H1 (cell line): ENCODE data around the gene ANO9. TPM values are rescaled to one million over a fixed set of nuclear protein-coding genes. Genes with fewer than 3 reads are reported as not detected.

Experiments used
- CTCF ChIA-PET: fragments of 300-600 bp; sonication (Branson Sonifier 250); formaldehyde crosslinking; loops from one replicate; lab custom pipeline; 2021; ENCODE audit not compliant: partially characterized antibody; lab: Charles Lee
- POLR2A ChIA-PET: fragments of 300-600 bp; sonication (Branson Sonifier 250); formaldehyde crosslinking; loops from one replicate; lab custom pipeline; 2021; ENCODE audit warnings: inconsistent platforms; ENCODE audit not compliant: partially characterized antibody; lab: Charles Lee
- DNase-seq, 2 experiments: peaks; one replicate each; pipeline versions ENCODE4 v3.0.0 to v3.0.0-alpha.2; 2010 to 2022; ENCODE audit warnings: low spot score in 2 of 2, low read depth in 1 of 2, mixed read lengths in 1 of 2
- FAIRE-seq: peaks from 2 replicates; lab custom pipeline; 2011; peaks lifted over from hg19 to GRCh38; lab: Jason Lieb, UNC
- H2AFZ ChIP-seq: 2 replicates; pipeline ENCODE4 v1.8.1; 2012; ENCODE audit warnings: low read length, inconsistent platforms
- H2AK5ac ChIP-seq: 2 replicates; pipeline ENCODE4 v1.6.1; 2013; ENCODE audit warnings: low read depth, low read length
- H2BK120ac ChIP-seq: replicated peaks from 2 replicates; pipeline ENCODE3; 2013; ENCODE audit warnings: low read depth, low read length, inconsistent platforms
- H2BK12ac ChIP-seq: 2 replicates; pipeline ENCODE4 v1.6.1; 2013; ENCODE audit warnings: low read depth, low read length
- H2BK15ac ChIP-seq: 2 replicates; pipeline ENCODE4 v1.6.1; 2013; ENCODE audit warnings: low read length
- H2BK20ac ChIP-seq: 2 replicates; pipeline ENCODE4 v1.6.1; 2013; ENCODE audit warnings: low read length
- H2BK5ac ChIP-seq: 2 replicates; pipeline ENCODE4 v1.6.1; 2013; ENCODE audit warnings: low read depth, low read length
- H3K14ac ChIP-seq: 2 replicates; pipeline ENCODE4 v1.6.1; 2013; ENCODE audit warnings: inconsistent platforms; ENCODE audit not compliant: insufficient read length
- H3K18ac ChIP-seq: 2 replicates; pipeline ENCODE4 v1.6.1; 2013; ENCODE audit warnings: low read length; ENCODE audit errors: extremely low read depth
- H3K23ac ChIP-seq: 2 replicates; pipeline ENCODE4 v1.6.1; 2013; ENCODE audit warnings: inconsistent platforms; ENCODE audit not compliant: insufficient read length
- H3K23me2 ChIP-seq: 2 replicates; pipeline ENCODE4 v1.6.1; 2013; ENCODE audit warnings: low read depth, low read length
- H3K27ac ChIP-seq: 2 replicates; pipeline ENCODE4 v1.6.1; 2011; ENCODE audit warnings: low read depth, low read length, inconsistent platforms
- H3K27me3 ChIP-seq, 4 experiments: replicated peaks in 1 of 4; 1 replicate in 1 of 4; 2 replicates in 3 of 4; pipeline versions ENCODE4 v1.6.1 to v1.8.1; 2011 to 2013; ENCODE audit warnings: low read length in 3 of 4, mild to moderate bottlenecking in 3 of 4, inconsistent platforms in 2 of 4, mixed read lengths in 2 of 4, moderate library complexity in 1 of 4; ENCODE audit not compliant: control insufficient read depth in 3 of 4, insufficient read depth in 3 of 4; ENCODE audit errors: extremely low read depth in 1 of 4
- H3K36me3 ChIP-seq, 4 experiments: 2 replicates each; pipeline versions ENCODE4 v1.6.1 to v1.8.1; 2011 to 2013; ENCODE audit warnings: mild to moderate bottlenecking in 4 of 4, low read length in 3 of 4, moderate library complexity in 2 of 4, control low read depth in 1 of 4, inconsistent platforms in 1 of 4; ENCODE audit not compliant: insufficient read depth in 4 of 4, control insufficient read depth in 2 of 4
- H3K4ac ChIP-seq: replicated peaks from 2 replicates; pipeline ENCODE3; 2013; ENCODE audit warnings: low read length, low read depth, mixed read lengths, inconsistent platforms; ENCODE audit not compliant: insufficient read length
- H3K4me1 ChIP-seq, 4 experiments: replicated peaks in 1 of 4; 1 replicate in 1 of 4; 2 replicates in 3 of 4; pipeline versions ENCODE4 v1.6.1 to v1.8.1; 2011 to 2013; ENCODE audit warnings: low read length in 3 of 4, inconsistent platforms in 2 of 4, mixed read lengths in 1 of 4; ENCODE audit not compliant: insufficient read depth in 4 of 4, control insufficient read depth in 3 of 4
- H3K4me2 ChIP-seq, 2 experiments: 2 replicates each; pipeline versions ENCODE4 v1.6.1 to v1.8.1; 2011 to 2013; ENCODE audit warnings: low read depth in 2 of 2, low read length in 2 of 2, control low read depth in 1 of 2, inconsistent platforms in 1 of 2, mild to moderate bottlenecking in 1 of 2; ENCODE audit not compliant: insufficient read depth in 1 of 2
- H3K4me3 ChIP-seq, 4 experiments: fragments of 200-600, 300-600 bp in 1 of 4; sonication (generic), shearing (Covaris generic), sonication (Bioruptor Twin) in 1 of 4; 2 replicates each; pipeline versions ENCODE4 v1.5.1 to v1.8.1; 2011 to 2016; ENCODE audit warnings: low read length in 4 of 4, low read depth in 3 of 4, control low read depth in 2 of 4, inconsistent platforms in 2 of 4, mild to moderate bottlenecking in 2 of 4, mixed read lengths in 1 of 4, moderate library complexity in 1 of 4; ENCODE audit not compliant: insufficient read depth in 2 of 4; ENCODE audit errors: extremely low read depth in 1 of 4
- H3K56ac ChIP-seq: replicated peaks from 2 replicates; pipeline ENCODE3; 2013; ENCODE audit warnings: low read depth, mild to moderate bottlenecking, mixed read lengths, low read length, inconsistent platforms; ENCODE audit not compliant: insufficient read length
- H3K79me1 ChIP-seq: 2 replicates; pipeline ENCODE4 v1.6.1; 2013; ENCODE audit warnings: low read depth, low read length, control low read depth
- H3K79me2 ChIP-seq, 2 experiments: 2 replicates each; pipeline versions ENCODE4 v1.6.1 to v1.8.1; 2012 to 2013; ENCODE audit warnings: low read length in 2 of 2, mild to moderate bottlenecking in 2 of 2, inconsistent platforms in 1 of 2; ENCODE audit not compliant: insufficient read depth in 2 of 2, control insufficient read depth in 1 of 2
- H3K9ac ChIP-seq, 4 experiments: replicated peaks in 1 of 4; 1 replicate in 1 of 4; 2 replicates in 3 of 4; pipeline versions ENCODE4 v1.6.1 to v1.8.1; 2011 to 2013; ENCODE audit warnings: low read depth in 3 of 4, low read length in 3 of 4, control low read depth in 2 of 4, mild to moderate bottlenecking in 2 of 4, moderate library complexity in 2 of 4, inconsistent platforms in 1 of 4; ENCODE audit errors: extremely low read depth in 1 of 4
- H3K9me3 ChIP-seq, 2 experiments: 2 replicates each; pipeline versions ENCODE4 v1.6.1 to v1.8.1; 2012 to 2013; ENCODE audit warnings: mild to moderate bottlenecking in 2 of 2, moderate library complexity in 2 of 2, control low read depth in 1 of 2, inconsistent platforms in 1 of 2, low read depth in 1 of 2, low read length in 1 of 2, mixed read lengths in 1 of 2; ENCODE audit not compliant: insufficient read depth in 2 of 2
- H4K20me1 ChIP-seq, 2 experiments: replicated peaks in 1 of 2; 2 replicates each; pipeline versions ENCODE3 to v1.8.1; 2011 to 2013; ENCODE audit warnings: inconsistent platforms in 2 of 2, low read length in 2 of 2, mild to moderate bottlenecking in 1 of 2; ENCODE audit not compliant: insufficient read depth in 2 of 2, control insufficient read depth in 1 of 2
- H4K5ac ChIP-seq: 2 replicates; pipeline ENCODE4 v1.6.1; 2013; ENCODE audit warnings: low read length, low read depth, mixed read lengths, inconsistent platforms; ENCODE audit not compliant: insufficient read length
- H4K8ac ChIP-seq: 2 replicates; pipeline ENCODE4 v1.8.0; 2013; ENCODE audit warnings: mild to moderate bottlenecking, moderate library complexity, low read length, inconsistent platforms; ENCODE audit not compliant: insufficient read depth; ENCODE audit errors: extremely low read depth
- H4K91ac ChIP-seq: replicated peaks from 2 replicates; pipeline ENCODE3; 2013; ENCODE audit warnings: low read length, mixed read lengths, inconsistent platforms; ENCODE audit not compliant: insufficient read length
- BACH1 ChIP-seq: IDR thresholded peaks from 2 replicates; pipeline ENCODE4 v1.6.1; 2012; ENCODE audit warnings: low read length, improper control_type of control experiment
- CEBPB ChIP-seq: IDR thresholded peaks from 2 replicates; pipeline ENCODE4 v1.6.1; 2012; ENCODE audit warnings: low read depth, low read length
- CREB1 ChIP-seq: IDR thresholded peaks from 2 replicates; pipeline ENCODE4 v1.6.1; 2012; ENCODE audit warnings: inconsistent platforms
- E2F6 ChIP-seq: IDR thresholded peaks from 2 replicates; pipeline ENCODE4 v1.6.1; 2012; ENCODE audit warnings: inconsistent platforms
- GABPA ChIP-seq: IDR thresholded peaks from 2 replicates; pipeline ENCODE4 v1.6.1; 2011; ENCODE audit warnings: mild to moderate bottlenecking, low read length, moderate library complexity, borderline replicate concordance; ENCODE audit not compliant: insufficient read depth
- WGBS, 2 experiments: shearing (Covaris generic) in 1 of 2; methylation state at CpG; one replicate each; pipeline versions ENCODE4 v1.1.6 to v1.1.7; 2013 to 2015; ENCODE audit warnings: low lambda C conversion rate in 2 of 2, mixed read lengths in 2 of 2, inconsistent platforms in 1 of 2, low coverage in 1 of 2, missing lambda C conversion rate in 1 of 2; ENCODE audit not compliant: insufficient replicate concordance in 2 of 2, insufficient coverage in 1 of 2, insufficient read length in 1 of 2; ENCODE audit errors: extremely low coverage in 1 of 2, missing lambda C conversion rate in 1 of 2; 5-methylcytosine and 5-hydroxymethylcytosine counted together
- polyA plus RNA-seq, 7 experiments: library from polyadenylated mRNA; depleted of rRNA in 3 of 7; stranded (reverse) in 5 of 7; unstranded in 2 of 7; fragments of >200 nt in 5 of 7; fragments of 200-250 nt in 2 of 7; gene quantifications; 1 replicate in 5 of 7; 2 replicates in 1 of 7; 4 replicates in 1 of 7; pipeline versions ENCODE4 v1.2.1 to v1.2.3, GENCODE V29; 2011 to 2013; ENCODE audit warnings: missing spikeins in 2 of 7, mixed read lengths in 2 of 7
- total RNA-seq: library from RNA; stranded (reverse); fragmentation: NEBNext Ultra II Directional; extraction: Animal tissue kit (Norgen Biotek cat#: 25700); gene quantifications from 2 replicates; pipeline ENCODE4 v1.2.1, GENCODE V29; 2021

The ANO9 gene
- total and polyA plus RNA-seq, 2 of the 8 experiments (the other 6 are each of a cell fraction or from before 2014, with no cell fraction given): 20.0 to 20.7 TPM

GRCh38 chr11:418343-419247 is 23.2 kb downstream of the ANO9 start:
- no peak overlapping the region; the same call in 1 of the 2 replicates for H2AK5ac ChIP-seq
- peaks cover 0 to 13% (median 4%) of the 10 kb centered on the region in 4 experiments; a peak in 5 of 7 replicates for H3K27me3 ChIP-seq
- H2BK20ac ChIP-seq: no peak overlapping the region
- no peak overlapping the region for H3K4me3 ChIP-seq
- H3K27ac ChIP-seq: no peak overlapping the region
- FAIRE-seq (no peak), DNase-seq (peak in 1 of 2 experiments; percentile 41)
- H3K4me1 ChIP-seq: peaks cover 0 to 26% (median 16%) of the 10 kb centered on the region in 4 experiments; a peak in 6 of 7 replicates
- H4K5ac ChIP-seq: no peak overlapping the region
- H3K23me2 ChIP-seq: peaks cover 9% of the 10 kb centered on the region; the same call in 1 of the 2 replicates
- H2BK12ac ChIP-seq: peak overlapping the region; percentile 5; the same call in 1 of the 2 replicates
- peaks cover 5% of the 10 kb centered on the region for H3K79me1 ChIP-seq
- 91% methylated on average over 29 of the region's 30 CpGs; no CpG with 5 or more reads in 1 of the 2 experiments for WGBS, 2 experiments
- no peak overlapping the region for H3K14ac ChIP-seq
- no peak overlapping the region; the same call in 1 of the 2 replicates for H3K18ac ChIP-seq
- TF ChIP-seq BACH1 (no peak), CEBPB (no peak), GABPA (no peak), CREB1 (no peak), E2F6 (no peak)
- no peak overlapping the region for H3K23ac ChIP-seq
- H3K56ac ChIP-seq: no peak overlapping the region
- ChIA-PET CTCF (interaction anchor here (1.2 kb wide), 1 partner anchor 30 kb away, joined by 4 read pairs; no protein-coding TSS in a partner anchor), POLR2A (interaction anchor here (1.1 to 5.5 kb wide), 4 partner anchors 13 to 118 kb away, joined by 3 to 41 read pairs (median 19); partner anchors contain the start of genes HRAS and PTDSS2)
- H3K36me3 ChIP-seq: no peaks in the 10 kb centered on the region; a peak in 1 of 8 replicates
- H2AFZ ChIP-seq: no peak overlapping the region
- no peak overlapping the region for H2BK120ac ChIP-seq
- H4K8ac ChIP-seq: no peak overlapping the region
- peak overlapping the region; percentile 3 for H4K91ac ChIP-seq
- H3K4ac ChIP-seq: no peak overlapping the region
- H2BK15ac ChIP-seq: 0 out of 2 replicates have a peak overlapping the region, but pooled peaks have one; percentile 81
- H3K9ac ChIP-seq: no peak overlapping the region
- peaks cover 5 to 7% of the 10 kb centered on the region in 2 experiments for H4K20me1 ChIP-seq
- H2BK5ac ChIP-seq: no peak overlapping the region
- H3K4me2 ChIP-seq: no peak overlapping the region
- H3K79me2 ChIP-seq: peaks cover 0 to 14% of the 10 kb centered on the region in 2 experiments; a peak in 1 of 4 replicates
- H3K9me3 ChIP-seq: no peaks in the 10 kb centered on the region
